ENCODE measurements around the gene TRH. TPM values are rescaled to one million over a fixed set of nuclear protein-coding genes. Genes with fewer than 3 reads are reported as not detected.

The TRH gene
- total and polyA plus RNA-seq, 10 donors, result 0.06 to 0.22 (median 0.17) TPM; not detected in 7

GRCh38 chr3:129966876-129967275, 7.6 kb upstream of the TRH start:
- Histone ChIP-seq H3K36me3 (no peaks in the 10 kb centered on the region), H3K9me3 (no peaks in the 10 kb centered on the region), H3K27me3 (replicated peaks in 1 of 7) (no peaks in the 10 kb centered on the region), H3K4me3 (no peak overlapping the region), H3K27ac (no peak overlapping the region), H3K4me1 (no peaks in the 10 kb centered on the region)
- 77 to 91% (median 81%) methylated on average over 4 of the region's 4 CpGs for WGBS, 5 donors
- intact Hi-C loops (cut with DNase I; ENCODE audit: low total_unique reads), result no loop called here
- DNase-seq, result no peak
- TF ChIP-seq POLR2AphosphoS5 (IDR thresholded peaks at IDR 0.05) (no peak), CTCF (IDR thresholded peaks at IDR 0.05 in 8 of 11, conservative IDR thresholded peaks at IDR 0.05 in 3 of 11) (no peak), POLR2A (IDR thresholded peaks at IDR 0.05) (no peak)

DNA sequence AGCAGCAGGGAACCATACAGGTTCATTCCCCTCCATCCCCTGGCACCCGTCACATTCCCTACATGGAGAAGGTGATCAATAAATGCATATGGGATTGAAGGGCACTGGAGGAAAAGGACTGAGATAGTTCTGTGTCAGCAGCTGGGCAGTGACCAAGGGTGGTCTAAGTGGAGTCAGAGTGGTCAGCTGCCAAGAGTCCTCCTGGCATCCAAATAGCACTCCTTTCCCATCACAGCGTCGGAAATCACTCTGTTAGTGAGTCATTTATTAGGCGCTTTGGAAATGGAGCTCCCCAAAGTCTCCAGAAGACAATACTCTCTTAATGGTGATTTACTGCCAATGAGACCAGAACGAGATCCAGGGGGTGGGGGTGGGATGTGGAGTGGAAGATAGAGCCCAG, 6.8 kb upstream of the TRH start:
- Histone ChIP-seq H3K27me3 (replicated peaks in 1 of 7) (peaks cover 0 to 5% (median 0%) of the 10 kb centered on the region in 7 donors), H3K9me3 (no peaks in the 10 kb centered on the region), H3K4me3 (no peak overlapping the region), H3K36me3 (no peaks in the 10 kb centered on the region), H3K4me1 (no peaks in the 10 kb centered on the region), H3K27ac (no peak overlapping the region)
- DNase-seq, result no peak
- TF ChIP-seq POLR2AphosphoS5 (IDR thresholded peaks at IDR 0.05), result no peak
- no peak for TF ChIP-seq POLR2A (IDR thresholded peaks at IDR 0.05)
- no peak for TF ChIP-seq CTCF (IDR thresholded peaks at IDR 0.05 in 8 of 11, conservative IDR thresholded peaks at IDR 0.05 in 3 of 11)
- intact Hi-C loops (cut with DNase I; ENCODE audit: low total_unique reads), result no loop called here
- 72 to 89% (median 84%) methylated on average over 5 of the region's 5 CpGs for WGBS, 5 donors

- 73 to 80% (median 76%) methylated on average over 7 to 8 of the region's 8 CpGs for WGBS, 5 donors
- intact Hi-C loops (cut with DNase I; ENCODE audit: low total_unique reads), result no loop called here
These were observed 3.0 kb upstream of the TRH start for GRCh38 chr3:129971351-129972052.

More at GRCh38 chr3:129971351-129972052, 3.0 kb upstream of the TRH start:
- H3K27ac ChIP-seq, result no peak overlapping the region
- H3K4me1 ChIP-seq, result peaks cover 9 to 22% (median 17%) of the 10 kb centered on the region in 6 donors
- TF ChIP-seq CTCF (IDR thresholded peaks at IDR 0.05 in 8 of 11, conservative IDR thresholded peaks at IDR 0.05 in 3 of 11) (no peak), POLR2AphosphoS5 (IDR thresholded peaks at IDR 0.05) (no peak), POLR2A (IDR thresholded peaks at IDR 0.05) (no peak)
- H3K27me3 ChIP-seq (replicated peaks in 1 of 7), result peaks cover 3 to 43% (median 26%) of the 10 kb centered on the region in 7 donors
- H3K9me3 ChIP-seq, result no peaks in the 10 kb centered on the region
- no peak overlapping the region for H3K4me3 ChIP-seq
- H3K36me3 ChIP-seq, result no peaks in the 10 kb centered on the region
- DNase-seq, result no peak

All from spleen (tissue), 11 donors.